LNCaP clone FGC (cell line): ENCODE results near the gene GPR156.

ENCODE experiments used
- DNase-seq: peaks from one replicate; pipeline ENCODE4 v3.0.0-alpha.2; 2011; ENCODE audit warnings: low read depth
- H3K4me3 ChIP-seq: 2 replicates; pipeline ENCODE4 v1.5.1; 2011; ENCODE audit warnings: mild to moderate bottlenecking, low read depth, low read length, control low read depth
- CTCF ChIP-seq: IDR thresholded peaks from 2 replicates; pipeline ENCODE4 v1.5.1; 2012; ENCODE audit warnings: mild to moderate bottlenecking; ENCODE audit not compliant: control insufficient read depth, insufficient read depth; ENCODE audit errors: extremely low read depth

The GPR156 gene

GRCh38 chr3:120289636-120290035 is 4.6 kb upstream of the GPR156 start:
- DNase-seq: no peak
- no peak for TF ChIP-seq CTCF

GRCh38 chr3:120286465-120286864 is 1.4 kb upstream of the GPR156 start:
- no peak for DNase-seq

More at GRCh38 chr3:120289636-120290035, 4.6 kb upstream of the GPR156 start:
- no peak overlapping the region for H3K4me3 ChIP-seq

GRCh38 chr3:120285508-120285841 is 453 bp upstream of the GPR156 start:
- TF ChIP-seq CTCF: no peak
- no peak overlapping the region for H3K4me3 ChIP-seq

More at GRCh38 chr3:120286465-120286864, 1.4 kb upstream of the GPR156 start:
- no peak for TF ChIP-seq CTCF
- no peak overlapping the region for H3K4me3 ChIP-seq

GRCh38 chr3:120281261-120281660 is 3.8 kb downstream of the GPR156 start:
- DNase-seq: no peak
- H3K4me3 ChIP-seq: no peak overlapping the region
- TF ChIP-seq CTCF: no peak

More at GRCh38 chr3:120285508-120285841, 453 bp upstream of the GPR156 start:
- DNase-seq: no peak

GRCh38 chr3:120280566-120280965 is 4.5 kb downstream of the GPR156 start:
- no peak for TF ChIP-seq CTCF
- no peak overlapping the region for H3K4me3 ChIP-seq
- no peak for DNase-seq

DNA sequence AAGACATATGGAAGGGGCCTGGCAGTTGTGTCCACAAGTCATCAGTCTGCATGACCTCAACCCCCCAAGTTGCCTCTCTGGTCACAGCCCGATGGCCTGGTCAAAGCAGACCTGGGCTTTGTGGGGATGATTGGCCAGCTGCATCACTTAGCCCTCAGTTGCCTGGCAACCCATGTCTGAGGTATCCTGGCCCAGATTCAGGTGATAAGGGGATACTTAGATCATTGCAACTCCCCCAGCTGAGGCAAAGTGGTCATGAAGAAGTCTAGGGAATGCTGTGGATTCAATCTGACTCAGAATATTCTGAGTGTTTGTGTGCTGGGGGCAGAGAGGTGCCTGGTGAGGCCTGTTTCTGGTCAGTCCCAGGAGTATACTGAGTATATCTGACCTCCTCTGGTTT is 5.0 kb downstream of the GPR156 start:
- H3K4me3 ChIP-seq: no peak overlapping the region
- no peak for TF ChIP-seq CTCF
- DNase-seq: no peak

DNA sequence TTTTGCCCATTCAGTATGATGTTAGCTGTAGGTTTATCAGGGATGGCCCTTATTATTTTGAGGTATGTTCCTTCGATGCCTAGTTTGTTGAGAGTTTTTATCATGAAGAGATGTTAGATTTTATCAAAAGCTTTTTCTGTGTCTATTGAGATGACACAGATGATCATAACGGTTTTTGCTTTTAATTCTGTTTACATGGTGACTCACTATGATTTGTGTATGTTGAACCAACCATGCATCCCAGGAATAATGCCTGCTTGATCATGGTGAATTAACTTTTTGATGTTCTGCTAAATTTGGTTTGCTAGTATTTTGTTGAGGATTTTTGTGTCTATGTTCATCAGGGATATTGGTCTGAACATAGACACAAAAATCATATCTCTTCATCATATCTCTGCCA is 8.3 kb downstream of the GPR156 start:
- DNase-seq: no peak
- H3K4me3 ChIP-seq: no peak overlapping the region
- TF ChIP-seq CTCF: no peak
